HG03135 (cell line): Measurements from ENCODE around the gene PITPNM3.

Experiments
- ATAC-seq: cut with Tn5 transposase; IDR thresholded peaks from one replicate; pipeline ENCODE4 v1.9.1; 2021; ENCODE audit warnings: mild to moderate bottlenecking, moderate library complexity; ENCODE audit not compliant: unreplicated experiment

Gene PITPNM3

DNA sequence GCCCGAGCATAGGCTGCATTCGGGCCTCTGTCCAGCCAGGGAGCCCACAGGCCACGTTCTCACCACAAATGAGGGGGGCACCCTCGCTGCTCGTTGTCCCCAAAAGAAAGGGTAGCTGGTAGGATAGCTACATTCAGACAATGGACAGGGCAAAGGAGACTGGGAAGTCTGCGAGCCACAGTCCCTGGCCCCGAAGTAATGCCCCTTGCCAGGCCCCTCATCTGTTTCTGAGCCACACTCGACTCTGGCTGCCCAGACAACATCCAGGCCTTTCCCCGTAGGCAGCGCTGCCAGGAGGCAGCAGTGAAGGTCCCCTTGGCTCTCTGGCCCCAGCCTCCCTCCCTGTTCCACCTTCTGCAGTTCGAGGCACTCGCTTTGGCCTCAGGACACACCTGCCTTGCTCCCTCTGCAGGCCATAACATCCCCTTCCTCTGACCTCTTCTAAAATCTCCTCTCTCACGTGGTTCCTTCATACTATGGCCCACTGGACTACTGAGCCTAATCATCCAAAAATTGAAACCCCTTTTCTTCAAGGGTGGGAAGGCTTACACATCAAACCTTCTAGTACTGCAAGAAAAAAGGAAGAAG lies 133.6 kb downstream of the PITPNM3 start:
- no peak for ATAC-seq

DNA sequence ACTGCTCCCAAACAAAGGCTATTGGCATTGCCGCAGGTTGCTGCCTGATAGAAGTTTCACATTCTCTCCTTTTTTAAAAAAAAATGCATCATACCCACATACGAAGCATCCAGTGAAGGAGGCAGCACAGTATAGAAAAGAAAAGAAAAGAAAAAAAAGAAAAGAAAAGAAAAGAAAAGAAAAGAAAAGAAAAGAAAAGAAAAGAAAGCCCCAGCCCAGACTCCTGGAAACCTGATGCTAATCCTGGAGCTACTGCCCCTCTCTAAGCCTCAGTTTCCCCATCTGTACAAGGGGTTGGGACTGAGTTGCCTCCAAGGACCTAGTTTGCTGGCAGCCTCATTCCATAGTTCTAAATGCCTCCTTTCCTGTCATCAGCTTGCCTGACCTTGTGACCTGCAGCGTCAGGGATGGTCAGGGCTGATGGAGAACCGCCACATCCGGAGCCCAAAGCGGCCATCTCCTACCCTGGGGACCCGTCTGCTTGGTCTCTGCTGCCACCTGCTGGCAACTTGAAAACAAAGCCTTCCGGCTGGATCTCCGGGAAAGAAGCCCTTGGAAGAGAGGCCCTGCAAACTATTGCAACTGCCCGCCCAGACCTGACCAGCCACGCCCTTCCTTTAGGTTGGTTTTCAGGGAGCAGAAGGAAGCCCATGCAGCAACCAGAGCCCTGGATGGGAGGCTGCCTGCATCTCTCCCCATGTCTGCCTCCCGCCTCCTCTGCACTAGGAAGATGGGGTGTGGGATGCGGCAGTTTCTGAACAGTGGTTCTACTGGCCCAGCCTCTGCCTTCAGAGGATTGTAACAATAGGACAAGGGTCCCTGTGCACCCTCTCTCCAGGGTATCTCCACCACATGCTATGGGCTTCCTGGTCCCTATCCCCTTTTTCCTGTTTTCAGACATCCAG lies 134.4 kb downstream of the PITPNM3 start:
- no peak for ATAC-seq

DNA sequence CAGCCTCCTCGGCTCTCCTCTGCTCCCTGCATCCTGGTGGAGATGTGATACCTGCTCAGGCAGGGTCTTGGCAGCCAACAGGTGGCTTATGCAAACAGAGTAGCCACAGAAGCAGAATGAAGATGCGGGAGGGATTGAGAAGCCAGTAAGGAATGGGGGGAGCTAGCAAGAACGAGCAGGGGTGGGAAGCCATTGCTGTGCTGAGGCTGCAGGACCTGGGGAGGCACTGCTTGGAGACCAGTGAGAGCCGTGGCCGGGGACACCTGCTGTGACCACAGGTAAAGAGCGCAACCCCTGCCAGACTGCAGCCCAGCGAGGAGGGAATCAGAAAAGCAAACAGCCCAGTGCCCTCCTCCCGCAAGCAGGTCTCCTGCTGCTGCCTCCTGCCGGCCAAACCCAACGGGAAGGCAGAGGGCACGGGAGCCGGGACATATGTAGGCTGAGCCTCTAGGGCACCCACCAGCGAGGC lies 136.1 kb downstream of the PITPNM3 start:
- no peak for ATAC-seq

DNA sequence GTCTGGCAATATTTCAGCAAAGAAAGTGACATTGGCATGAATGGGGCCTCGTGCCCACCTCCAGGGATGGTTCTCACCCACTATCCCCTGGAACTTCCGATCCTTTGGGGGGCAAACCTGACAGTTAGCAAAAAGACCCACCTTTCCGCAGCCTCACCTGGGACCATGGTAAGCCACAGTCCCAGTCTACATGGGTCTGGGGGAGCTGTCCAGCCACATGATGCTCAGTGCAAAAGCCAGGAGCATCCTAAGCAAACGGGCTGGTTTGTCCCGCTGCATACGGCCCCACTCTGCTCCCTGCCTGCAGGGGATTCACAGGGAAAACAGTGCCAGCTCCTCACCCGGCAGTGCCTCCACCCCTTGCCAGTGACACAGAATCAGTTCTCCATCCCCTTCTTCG lies 140.7 kb downstream of the PITPNM3 start:
- no peak for ATAC-seq

DNA sequence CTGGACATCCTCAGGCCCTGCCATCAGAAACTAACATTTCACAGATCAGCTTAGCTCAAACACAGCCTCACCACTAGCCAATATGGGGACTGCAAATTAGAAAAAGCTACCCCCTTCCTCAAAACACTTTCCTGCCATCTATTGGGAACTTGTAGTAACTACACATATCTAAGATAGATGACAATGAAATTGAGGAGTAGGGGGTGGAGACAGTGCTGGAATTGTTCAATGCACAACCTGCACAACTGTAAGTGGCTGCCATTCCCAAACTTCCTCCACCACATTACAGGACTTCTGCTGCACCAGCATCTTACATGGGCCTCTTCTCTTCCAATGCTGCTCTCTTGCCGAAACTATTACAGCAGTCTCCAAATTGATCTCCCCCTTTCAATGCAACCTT lies 143.3 kb downstream of the PITPNM3 start:
- no peak for ATAC-seq

DNA sequence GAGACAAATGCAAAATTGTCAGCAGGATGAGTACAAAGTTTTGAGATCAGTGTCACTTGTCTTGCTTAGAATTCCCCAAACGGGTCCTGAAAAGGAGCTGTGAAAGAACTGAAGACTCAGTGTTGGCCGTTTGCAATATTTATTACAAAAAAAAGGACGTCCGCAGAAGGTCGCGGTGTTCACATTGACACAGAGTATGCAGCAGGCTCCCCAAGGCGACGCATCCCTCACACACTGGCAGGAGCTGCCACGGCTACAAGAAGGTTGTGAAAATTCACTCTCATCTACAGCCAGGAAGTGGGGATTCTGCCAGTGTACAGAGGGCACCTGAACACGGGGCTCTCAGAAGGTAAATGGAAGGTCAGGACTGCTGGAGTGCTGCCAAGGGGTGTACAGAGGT lies 147.6 kb downstream of the PITPNM3 start:
- no peak for ATAC-seq

DNA sequence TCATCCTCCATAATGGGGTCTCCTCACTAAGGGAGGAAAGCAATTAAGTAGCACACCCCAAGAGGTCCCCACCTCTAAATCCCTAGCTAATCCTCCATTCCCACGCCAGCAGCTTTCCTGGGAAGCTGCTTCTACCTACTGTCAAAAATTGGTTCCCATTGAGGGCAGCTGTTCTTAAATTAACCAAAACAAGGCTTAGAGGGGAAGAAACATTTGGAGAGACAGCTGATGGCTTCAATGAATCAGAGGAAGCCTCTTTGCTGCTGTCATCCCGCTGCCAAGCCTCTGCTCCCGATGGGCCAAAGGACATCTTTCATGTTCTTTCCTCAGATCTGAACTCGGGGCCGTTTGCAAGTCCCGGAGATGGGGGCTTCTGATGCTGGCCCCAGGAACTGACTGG lies 148.1 kb downstream of the PITPNM3 start:
- ATAC-seq = no peak

DNA sequence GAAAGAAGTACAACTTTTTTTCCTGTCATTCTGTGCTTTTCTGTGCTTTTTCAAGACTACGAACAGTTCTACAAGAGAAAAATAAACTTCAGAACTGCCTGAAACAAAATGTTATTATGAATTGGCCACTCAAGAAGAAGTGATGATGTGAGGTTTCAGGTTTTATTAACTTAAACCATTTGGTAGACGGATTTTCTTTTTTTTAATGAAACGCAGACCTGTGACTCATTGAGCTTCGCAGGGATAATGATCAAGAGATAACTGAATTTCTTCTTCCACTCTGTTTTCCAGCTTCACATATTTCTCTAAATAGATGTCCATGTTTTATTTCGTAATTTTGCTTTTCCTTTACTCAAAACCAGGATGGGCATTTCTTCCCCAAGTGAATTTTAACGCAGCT lies 154.1 kb downstream of the PITPNM3 start:
- no peak for ATAC-seq
